ENCODE data around the gene ZNF213. TPM values are rescaled to one million over a fixed set of nuclear protein-coding genes. Genes with fewer than 3 reads are reported as not detected.

Gene ZNF213
- total RNA-seq, 2 experiments from 2014 or later, result 1.6 to 2.2 TPM

GRCh38 chr16:3152277-3152990 lies 17.6 kb downstream of the ZNF213 start:
- POLR2A ChIA-PET, result interaction anchor here (0.7 to 5.9 kb wide), 4 partner anchors 18 to 1624 kb away, joined by 3 to 77 read pairs (median 4); partner anchors contain the start of gene ZNF213
- ATAC-seq (ENCODE audit: poor library complexity), result peak; percentile 33

GRCh38 chr16:3152991-3153368 lies 18.2 kb downstream of the ZNF213 start:
- ChIA-PET CTCF (no interaction called here), POLR2A (interaction anchor here (5.9 kb wide), 1 partner anchor 18 kb away, joined by 77 read pairs; the partner anchor contains the start of gene ZNF213)
- Histone ChIP-seq H3K27me3 (ENCODE audit: control insufficient read depth in 1 of 2, insufficient read depth in 2 of 2, low read length in 2 of 2) (no peaks in the 10 kb centered on the region), H3K27ac (ENCODE audit: low read depth in 1 of 2, low read length in 2 of 2) (peak overlapping the region in 1 of 2 donors; percentile 0), H3K4me3 (ENCODE audit: low read length) (peak overlapping the region; percentile 39), H3K36me3 (ENCODE audit: insufficient read depth, low read length) (no peaks in the 10 kb centered on the region), H3K4me1 (ENCODE audit: insufficient read depth, low read length) (peaks cover 48% of the 10 kb centered on the region), H3K9me3 (ENCODE audit: control insufficient read depth in 1 of 2, insufficient read depth in 1 of 2, low read length in 2 of 2) (peaks cover 19 to 40% of the 10 kb centered on the region in 2 experiments)
- intact Hi-C loops (cut with DNase I, micrococcal nuclease), result loop anchor here (5.0 to 10.0 kb wide), 4 partner anchors 34 to 349 kb away; partner anchors contain the start of genes CLUAP1 (in 1 of the 2), NAA60 (in 1 of the 2), OR1F1 (in 1 of the 2) and ZNF597 (in 1 of the 2)
- Mint-ChIP-seq H3K36me3 (ENCODE audit: low read depth) (peaks cover 43% of the 10 kb centered on the region), H3K27me3 (peaks cover 22% of the 10 kb centered on the region), H3K27ac (peak overlapping the region; percentile 98), H3K9me3 (peaks cover 2% of the 10 kb centered on the region), H3K4me1 (ENCODE audit: low read depth) (peaks cover 41% of the 10 kb centered on the region), H3K4me3 (peak overlapping the region; percentile 91)
- no peak for TF ChIP-seq CTCF (IDR thresholded peaks at IDR 0.05)
- no peak for ATAC-seq (ENCODE audit: poor library complexity)
- DNase-seq, result no peak

More at GRCh38 chr16:3152277-3152990, 17.6 kb downstream of the ZNF213 start:
- Mint-ChIP-seq H3K27ac (peak overlapping the region; percentile 98), H3K27me3 (peaks cover 22% of the 10 kb centered on the region), H3K4me1 (ENCODE audit: low read depth) (peaks cover 36% of the 10 kb centered on the region), H3K4me3 (peak overlapping the region; percentile 91), H3K36me3 (ENCODE audit: low read depth) (peaks cover 37% of the 10 kb centered on the region), H3K9me3 (peaks cover 2% of the 10 kb centered on the region)
- CTCF ChIA-PET, result interaction anchor here (0.6 kb wide), 1 partner anchor 44 kb away, joined by 3 read pairs; no protein-coding TSS in a partner anchor
- Histone ChIP-seq H3K4me3 (ENCODE audit: low read length) (peak overlapping the region; percentile 39), H3K27ac (ENCODE audit: low read depth in 1 of 2, low read length in 2 of 2) (peak overlapping the region; percentile 0 to 7), H3K4me1 (ENCODE audit: insufficient read depth, low read length) (peaks cover 42% of the 10 kb centered on the region), H3K36me3 (ENCODE audit: insufficient read depth, low read length) (no peaks in the 10 kb centered on the region), H3K27me3 (ENCODE audit: control insufficient read depth in 1 of 2, insufficient read depth in 2 of 2, low read length in 2 of 2) (no peaks in the 10 kb centered on the region), H3K9me3 (ENCODE audit: control insufficient read depth in 1 of 2, insufficient read depth in 1 of 2, low read length in 2 of 2) (peaks cover 19 to 40% of the 10 kb centered on the region in 2 experiments)
- intact Hi-C loops (cut with DNase I, micrococcal nuclease), result loop anchor here (5.0 to 10.0 kb wide), 4 partner anchors 35 to 350 kb away; partner anchors contain the start of genes CLUAP1 (in 1 of the 2), NAA60 (in 1 of the 2), OR1F1 (in 1 of the 2) and ZNF597 (in 1 of the 2)
- TF ChIP-seq CTCF (IDR thresholded peaks at IDR 0.05), result no peak
- peak; percentile 56 to 86 (median 68) for DNase-seq

GRCh38 chr16:3155181-3155580 lies 20.4 kb downstream of the ZNF213 start:
- Histone ChIP-seq H3K27me3 (ENCODE audit: control insufficient read depth in 1 of 2, insufficient read depth in 2 of 2, low read length in 2 of 2) (no peaks in the 10 kb centered on the region), H3K36me3 (ENCODE audit: insufficient read depth, low read length) (no peaks in the 10 kb centered on the region), H3K27ac (ENCODE audit: low read depth in 1 of 2, low read length in 2 of 2) (no peak overlapping the region), H3K4me1 (ENCODE audit: insufficient read depth, low read length) (peaks cover 53% of the 10 kb centered on the region), H3K4me3 (ENCODE audit: low read length) (no peak overlapping the region), H3K9me3 (ENCODE audit: control insufficient read depth in 1 of 2, insufficient read depth in 1 of 2, low read length in 2 of 2) (peaks cover 19 to 40% of the 10 kb centered on the region in 2 experiments)
- ATAC-seq (ENCODE audit: poor library complexity) (no peak), DNase-seq (no peak)
- intact Hi-C loops (cut with DNase I, micrococcal nuclease), result loop anchor here in 1 of 2 experiments (5.0 to 10.0 kb wide), 2 partner anchors 107 to 290 kb away; partner anchors contain the start of genes NAA60 and ZNF597
- H3K27me3 Mint-ChIP-seq, result peaks cover 27% of the 10 kb centered on the region
- H3K36me3 Mint-ChIP-seq (ENCODE audit: low read depth), result peaks cover 49% of the 10 kb centered on the region
- H3K27ac Mint-ChIP-seq, result peak overlapping the region; percentile 97
- TF ChIP-seq CTCF (IDR thresholded peaks at IDR 0.05), result no peak
- ChIA-PET POLR2A (no interaction called here), CTCF (no interaction called here)
- peaks cover 41% of the 10 kb centered on the region for H3K4me1 Mint-ChIP-seq (ENCODE audit: low read depth)
- H3K4me3 Mint-ChIP-seq, result peak overlapping the region; percentile 65
- H3K9me3 Mint-ChIP-seq, result peaks cover 4% of the 10 kb centered on the region
